HG02763 (cell line): ENCODE results near the gene C6orf62.
"Not testable (repeated sequence)": the region's sequence is repeated elsewhere in the genome, so short reads cannot be mapped to it uniquely, and the experiment has no call there.

Source experiments
- ATAC-seq: cut with Tn5 transposase; IDR thresholded peaks from one replicate; pipeline ENCODE4 v1.9.1; 2021; ENCODE audit warnings: mild to moderate bottlenecking, moderate library complexity; ENCODE audit not compliant: unreplicated experiment

Gene C6orf62

GRCh38 chr6:24743265-24743943 is 24.4 kb upstream of the C6orf62 start:
- peak; percentile 80 for ATAC-seq

- ATAC-seq = no peak
Measured at GRCh38 chr6:24742216-24742738, 23.3 kb upstream of the C6orf62 start.

DNA sequence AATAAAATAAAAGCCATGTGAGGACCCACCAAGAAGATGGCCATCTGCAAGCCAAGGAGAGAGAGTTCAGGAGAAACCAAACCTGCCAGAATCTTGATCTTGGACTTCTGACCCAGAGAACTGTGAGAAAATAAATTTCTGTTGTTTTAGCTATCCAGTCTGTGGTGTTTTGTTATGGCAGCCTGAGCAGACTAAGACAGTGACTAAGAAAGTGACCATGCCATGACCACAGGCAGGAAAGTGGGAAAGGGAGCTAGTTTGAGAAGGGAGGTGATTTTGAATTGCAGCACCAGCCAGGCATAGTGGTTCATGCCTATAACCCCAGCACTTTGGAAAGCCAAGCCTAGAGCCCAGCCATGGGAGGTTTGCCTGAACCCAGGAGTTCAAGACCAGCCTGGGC is 21.9 kb upstream of the C6orf62 start:
- ATAC-seq = no peak

DNA sequence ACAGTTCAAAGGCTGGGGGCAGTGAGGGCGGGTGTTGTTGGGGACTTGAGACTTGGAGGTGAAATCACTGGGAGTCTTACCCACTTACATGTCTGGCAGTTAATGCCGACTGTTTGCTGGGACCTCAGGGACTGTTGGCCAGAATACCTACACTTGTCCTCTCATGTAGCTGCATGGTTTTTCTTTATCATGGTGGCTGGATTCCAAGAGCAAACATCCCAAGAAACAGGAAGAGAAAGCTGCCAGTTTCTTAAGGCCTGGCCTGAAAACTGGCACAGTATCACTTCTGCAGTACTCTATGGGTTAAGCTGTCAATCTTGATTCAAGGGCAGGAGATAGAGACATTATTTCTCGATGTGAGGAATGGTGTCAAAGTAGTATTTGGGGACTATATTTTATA is 19.8 kb upstream of the C6orf62 start:
- no peak for ATAC-seq

DNA sequence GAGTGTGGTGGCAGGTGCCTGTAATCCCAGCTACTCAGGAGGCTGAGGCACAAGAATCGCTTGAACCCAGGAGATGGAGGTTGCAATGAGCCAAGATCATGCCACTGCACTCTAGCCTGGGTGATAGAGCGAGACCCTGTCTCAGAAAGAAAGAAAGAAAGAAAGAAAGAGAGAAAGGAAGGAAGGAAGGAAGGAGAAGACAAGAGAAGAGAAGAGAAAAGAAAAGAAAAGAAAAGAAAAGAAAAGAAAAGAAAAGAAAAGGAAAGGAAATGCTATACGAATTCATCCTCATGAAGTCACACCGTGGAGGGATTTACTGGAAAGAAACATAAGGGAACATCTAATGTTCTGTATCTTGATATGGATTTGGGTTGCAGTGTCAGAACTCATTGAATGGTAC is 15.8 kb upstream of the C6orf62 start:
- not testable (repeated sequence) for ATAC-seq

DNA sequence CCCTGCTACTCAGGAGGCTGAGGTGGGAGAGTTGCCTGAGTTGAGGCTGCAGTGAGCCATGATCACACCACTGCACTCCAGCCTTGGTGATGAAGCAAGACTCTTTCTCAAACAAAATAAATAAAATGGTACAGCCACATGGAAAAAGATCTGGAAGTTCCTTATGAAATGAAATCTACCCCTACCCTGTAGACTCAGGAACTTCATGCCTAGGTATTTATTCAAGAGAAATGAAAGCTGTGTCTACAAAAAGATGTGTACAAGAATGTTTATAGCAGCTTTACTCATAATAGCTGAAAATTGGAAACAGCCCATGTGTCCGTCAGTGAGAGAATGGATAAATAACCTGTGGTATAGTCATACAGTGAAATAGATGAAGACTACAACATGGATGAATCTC is 15.2 kb upstream of the C6orf62 start:
- ATAC-seq = no peak

DNA sequence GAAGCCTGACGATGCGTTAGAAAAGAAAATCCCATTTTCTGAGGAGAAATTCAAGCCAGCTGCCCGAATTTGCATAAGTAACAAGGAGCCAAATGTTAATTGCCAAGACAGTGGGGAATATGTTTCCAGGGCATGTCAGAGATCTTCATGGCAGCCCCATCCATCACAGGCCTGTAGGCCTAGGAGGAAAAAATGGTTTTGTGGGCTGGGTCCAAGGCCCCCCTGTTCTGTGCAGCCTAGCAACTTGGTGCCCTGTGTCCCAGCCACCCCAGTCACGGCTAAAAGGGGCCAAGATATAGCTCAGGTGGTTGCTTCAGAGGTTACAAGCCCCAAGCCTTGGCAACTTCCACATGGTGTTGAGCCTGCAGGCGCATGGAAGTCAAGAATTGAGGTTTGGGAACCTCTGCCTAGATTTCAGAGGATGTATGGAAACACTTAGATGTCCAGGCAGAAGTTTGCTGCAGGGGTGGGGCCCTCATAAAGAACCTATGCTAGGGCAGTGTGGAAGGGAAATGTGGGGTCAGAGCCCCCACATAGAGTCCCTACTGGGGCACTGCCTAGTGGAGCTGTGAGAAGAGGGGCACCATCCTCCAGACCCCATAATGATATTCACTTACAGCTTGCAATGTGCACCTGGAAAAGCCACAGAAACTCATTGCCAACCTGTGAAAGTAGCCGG is 12.6 kb upstream of the C6orf62 start:
- not testable (repeated sequence) for ATAC-seq

GRCh38 chr6:24730653-24731052 is 11.7 kb upstream of the C6orf62 start:
- ATAC-seq = not testable (repeated sequence)

- ATAC-seq = no peak
Measured at GRCh38 chr6:24723270-24723669, 4.3 kb upstream of the C6orf62 start.

DNA sequence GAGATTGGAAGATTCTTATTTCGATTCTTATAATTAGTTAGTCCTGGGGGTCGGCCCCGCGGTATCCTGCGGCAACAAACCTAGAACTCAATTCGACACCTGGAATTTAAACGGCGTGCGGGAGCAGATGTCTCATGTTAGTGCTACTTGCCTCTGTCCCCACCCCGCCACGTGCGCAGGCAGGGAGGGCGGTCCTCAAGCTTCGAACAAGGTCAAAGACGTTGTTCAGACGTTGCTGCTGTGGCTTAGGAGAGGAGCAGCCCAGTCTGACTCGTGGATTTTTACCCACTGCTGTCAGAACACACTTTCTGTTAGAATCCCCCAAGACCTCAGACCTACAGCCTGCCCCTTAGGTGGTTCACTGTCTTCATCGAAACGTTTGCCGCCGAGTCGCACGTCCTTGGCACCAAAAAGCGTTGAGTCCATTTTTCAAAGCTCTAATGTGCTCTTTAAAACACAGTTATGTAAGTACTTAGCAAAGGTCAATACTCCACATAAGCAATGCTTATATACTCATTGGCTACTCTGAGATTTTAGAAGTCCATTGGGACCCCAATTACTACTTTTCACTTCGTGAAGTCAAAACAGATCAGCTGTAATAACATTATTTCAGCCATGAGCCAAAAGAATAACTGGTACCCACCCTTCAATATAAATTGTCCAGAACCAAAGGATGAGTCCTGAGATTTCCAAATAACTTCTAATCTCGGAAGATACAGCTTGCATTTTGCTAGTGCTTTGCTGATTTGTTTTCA is 2.7 kb upstream of the C6orf62 start:
- peak; percentile 33 for ATAC-seq

GRCh38 chr6:24720604-24721460 is 1.9 kb upstream of the C6orf62 start:
- ATAC-seq = peak; percentile 87

GRCh38 chr6:24720131-24720603 is 1.2 kb upstream of the C6orf62 start:
- no peak for ATAC-seq

GRCh38 chr6:24718449-24719124 is 367 bp downstream of the C6orf62 start:
- no peak for ATAC-seq

GRCh38 chr6:24716602-24717148 is 2.3 kb downstream of the C6orf62 start:
- not testable (repeated sequence) for ATAC-seq

DNA sequence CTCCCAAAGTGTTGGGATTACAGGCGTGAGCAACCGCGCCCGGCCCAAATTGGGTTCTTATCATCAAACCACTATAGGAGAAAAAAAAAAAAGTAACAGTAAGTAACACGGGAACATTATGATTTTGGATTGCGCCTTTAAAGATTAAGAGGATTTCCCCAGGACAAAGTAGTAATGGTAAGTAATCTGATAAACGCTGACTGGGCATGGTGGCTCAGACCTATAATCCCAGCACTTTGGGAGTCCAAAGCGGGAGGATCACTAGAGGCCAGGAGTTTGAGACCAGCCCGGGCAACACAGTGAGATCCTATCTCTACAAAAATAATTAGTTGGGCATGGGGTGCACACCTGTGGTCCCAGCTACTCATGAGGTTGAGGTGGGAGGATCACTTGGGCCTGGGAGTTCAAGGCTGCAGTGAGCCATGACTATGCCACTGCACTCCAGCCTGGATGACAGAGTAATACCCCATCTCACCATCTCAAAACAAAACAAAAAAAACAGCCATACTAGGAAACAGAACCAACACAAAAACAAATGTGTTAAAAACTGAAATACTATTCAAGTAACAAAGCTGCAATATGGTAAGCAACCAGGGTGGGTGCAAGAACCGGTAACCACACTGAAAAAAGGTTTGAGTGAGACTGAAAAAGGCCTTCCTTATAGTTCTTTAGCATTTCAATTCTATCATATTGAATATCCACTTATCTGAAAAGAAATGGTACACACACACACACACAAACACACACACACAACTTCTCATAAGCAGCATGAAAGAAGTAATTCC is 8.2 kb downstream of the C6orf62 start:
- no peak for ATAC-seq

- no peak for ATAC-seq
Measured at GRCh38 chr6:24709014-24709711, 9.8 kb downstream of the C6orf62 start.

DNA sequence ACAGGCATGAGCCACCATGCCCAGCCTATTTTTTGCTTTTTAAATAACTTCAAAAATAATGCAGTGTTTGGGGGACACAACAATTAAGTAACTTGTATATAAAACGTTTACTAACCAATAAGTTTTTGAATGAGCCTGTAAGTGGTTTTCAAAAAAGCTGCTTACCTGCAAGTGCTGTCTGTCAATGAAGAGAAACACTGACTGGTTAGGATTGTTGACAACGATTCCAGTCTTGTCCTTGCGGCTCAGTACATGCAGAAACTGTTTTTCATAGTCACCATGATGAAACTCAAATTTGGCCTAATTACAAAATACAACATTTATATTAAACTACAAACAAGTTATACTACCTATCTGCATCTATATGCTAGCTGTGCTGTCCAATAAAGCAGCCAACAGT is 10.3 kb downstream of the C6orf62 start:
- no peak for ATAC-seq

DNA sequence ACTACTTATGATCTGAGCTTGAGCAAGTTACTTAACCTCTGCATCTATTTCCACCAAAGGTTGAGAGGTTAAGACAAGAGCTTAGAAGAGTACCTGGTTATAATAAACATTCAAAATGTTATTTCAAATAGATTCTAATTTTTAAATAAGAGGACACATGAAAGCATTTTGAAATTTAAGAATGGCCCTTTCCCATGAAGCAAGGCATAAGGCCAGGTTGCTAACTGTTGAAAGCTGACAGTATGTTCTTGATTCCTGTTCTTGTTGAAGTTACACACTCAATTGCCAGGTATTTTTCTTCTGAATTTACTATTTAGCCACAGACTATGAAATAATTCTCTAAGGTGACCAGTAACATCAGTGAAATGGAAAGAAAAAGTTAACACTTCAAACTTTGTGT is 14.5 kb downstream of the C6orf62 start:
- no peak for ATAC-seq
